Type B pancreatic cell (in vitro differentiated cells): Measurements from ENCODE around the gene LUZP2. TPM values are rescaled to one million over a fixed set of nuclear protein-coding genes. Genes with fewer than 3 reads are reported as not detected.

Experiments
- DNase-seq: peaks from one replicate; pipeline ENCODE4 v3.0.0; 2021; ENCODE audit warnings: mixed read lengths; ENCODE audit not compliant: unreplicated experiment; ENCODE audit errors: extremely low spot score
- H3K27ac Mint-ChIP-seq: 2 replicates; pipeline ENCODE4 v1.8.0; 2021; ENCODE audit warnings: mild to moderate bottlenecking, mixed read lengths
- H3K27me3 Mint-ChIP-seq: 2 replicates; pipeline ENCODE4 v1.8.0; 2021; ENCODE audit warnings: mixed read lengths
- H3K36me3 Mint-ChIP-seq: 2 replicates; pipeline ENCODE4 v1.8.0; 2021; ENCODE audit warnings: mixed read lengths
- H3K4me1 Mint-ChIP-seq: one replicate; pipeline ENCODE4 v1.8.0; 2021; ENCODE audit warnings: mixed read lengths; ENCODE audit not compliant: unreplicated experiment
- H3K4me3 Mint-ChIP-seq: 2 replicates; pipeline ENCODE4 v1.8.0; 2021; ENCODE audit warnings: mild to moderate bottlenecking, mixed read lengths
- H3K9me3 Mint-ChIP-seq: 2 replicates; pipeline ENCODE4 v1.8.0; 2021; ENCODE audit warnings: mixed read lengths
- total RNA-seq: library from RNA; stranded (reverse); gene quantifications from 2 replicates; pipeline ENCODE4 v1.2.1, GENCODE V29; 2021; ENCODE audit warnings: low replicate concordance
- TF ChIP-seq, protein P1 (sequence below): fragments of 200-600 bp; sonication (generic); conservative IDR thresholded peaks from 2 replicates; pipeline ENCODE4 v1.5.0; 2021; ENCODE audit warnings: antibody characterized with exemption, mild to moderate bottlenecking

LUZP2 gene
- total RNA-seq, 1 donor from 2014 or later: 6.5 TPM

DNA sequence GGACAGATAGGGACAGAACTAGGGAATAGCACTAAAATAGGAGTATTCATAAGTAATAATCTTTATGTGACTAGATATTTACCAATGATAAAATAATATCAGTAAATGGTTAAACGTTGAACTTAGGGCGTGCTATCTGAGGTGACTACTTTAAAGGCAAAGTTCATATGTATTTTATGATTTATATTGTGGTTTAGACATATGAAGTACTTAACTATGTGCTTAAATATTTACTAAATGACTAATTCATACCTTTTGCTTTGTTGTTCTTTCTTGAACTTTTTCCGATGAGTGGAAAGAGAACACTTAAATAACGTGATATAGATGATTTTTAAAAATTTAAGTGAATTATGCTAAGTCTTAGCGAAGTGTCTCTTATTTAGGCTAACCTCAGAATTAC, 14.7 kb downstream of the LUZP2 start:
- DNase-seq: no peak
- Mint-ChIP-seq H3K27me3 (no peaks in the 10 kb centered on the region), H3K4me1 (peaks cover 10% of the 10 kb centered on the region), H3K36me3 (peaks cover 3% of the 10 kb centered on the region), H3K27ac (no peak overlapping the region), H3K4me3 (no peak overlapping the region), H3K9me3 (no peaks in the 10 kb centered on the region)
- TF ChIP-seq, protein P1, sequence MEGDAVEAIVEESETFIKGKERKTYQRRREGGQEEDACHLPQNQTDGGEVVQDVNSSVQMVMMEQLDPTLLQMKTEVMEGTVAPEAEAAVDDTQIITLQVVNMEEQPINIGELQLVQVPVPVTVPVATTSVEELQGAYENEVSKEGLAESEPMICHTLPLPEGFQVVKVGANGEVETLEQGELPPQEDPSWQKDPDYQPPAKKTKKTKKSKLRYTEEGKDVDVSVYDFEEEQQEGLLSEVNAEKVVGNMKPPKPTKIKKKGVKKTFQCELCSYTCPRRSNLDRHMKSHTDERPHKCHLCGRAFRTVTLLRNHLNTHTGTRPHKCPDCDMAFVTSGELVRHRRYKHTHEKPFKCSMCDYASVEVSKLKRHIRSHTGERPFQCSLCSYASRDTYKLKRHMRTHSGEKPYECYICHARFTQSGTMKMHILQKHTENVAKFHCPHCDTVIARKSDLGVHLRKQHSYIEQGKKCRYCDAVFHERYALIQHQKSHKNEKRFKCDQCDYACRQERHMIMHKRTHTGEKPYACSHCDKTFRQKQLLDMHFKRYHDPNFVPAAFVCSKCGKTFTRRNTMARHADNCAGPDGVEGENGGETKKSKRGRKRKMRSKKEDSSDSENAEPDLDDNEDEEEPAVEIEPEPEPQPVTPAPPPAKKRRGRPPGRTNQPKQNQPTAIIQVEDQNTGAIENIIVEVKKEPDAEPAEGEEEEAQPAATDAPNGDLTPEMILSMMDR: no peak

DNA sequence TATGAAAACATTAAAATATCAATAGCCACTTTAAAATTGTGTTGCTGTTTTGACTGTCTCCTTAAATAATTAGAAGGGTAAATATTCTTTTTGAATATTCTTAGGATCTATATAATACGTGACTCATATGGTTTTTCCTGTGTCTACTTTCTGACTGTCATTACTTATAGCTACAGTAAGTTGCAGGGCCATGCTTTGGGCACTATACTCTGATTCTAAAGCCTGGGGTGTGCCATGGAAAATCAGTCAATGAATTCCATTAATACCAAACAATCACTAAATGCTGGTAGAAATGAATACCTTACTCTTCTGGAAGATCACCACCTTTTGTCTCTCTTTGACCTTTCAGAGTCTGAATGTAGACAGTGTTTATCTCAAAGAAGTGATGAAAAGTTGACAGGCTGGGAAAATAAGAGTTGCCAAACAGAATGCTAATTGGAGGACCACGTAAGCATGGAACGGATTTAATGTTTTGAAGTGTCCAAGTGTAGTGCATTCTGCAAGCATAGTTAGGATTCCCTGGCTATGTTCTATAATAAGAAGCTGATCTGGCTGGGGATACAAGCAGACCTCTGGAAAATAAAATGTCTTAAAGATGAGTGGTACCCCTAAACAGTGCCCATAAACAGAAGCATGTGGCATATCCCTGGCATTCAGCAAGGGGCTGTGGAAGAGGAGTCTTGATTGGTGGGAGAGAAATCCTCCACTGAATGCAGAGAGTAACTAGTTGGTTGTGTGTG, 16.8 kb downstream of the LUZP2 start:
- TF ChIP-seq, protein P1: no peak
- Mint-ChIP-seq H3K27me3 (no peaks in the 10 kb centered on the region), H3K27ac (no peak overlapping the region), H3K36me3 (peaks cover 3% of the 10 kb centered on the region), H3K4me1 (peaks cover 11% of the 10 kb centered on the region), H3K9me3 (no peaks in the 10 kb centered on the region), H3K4me3 (no peak overlapping the region)
- no peak for DNase-seq

DNA sequence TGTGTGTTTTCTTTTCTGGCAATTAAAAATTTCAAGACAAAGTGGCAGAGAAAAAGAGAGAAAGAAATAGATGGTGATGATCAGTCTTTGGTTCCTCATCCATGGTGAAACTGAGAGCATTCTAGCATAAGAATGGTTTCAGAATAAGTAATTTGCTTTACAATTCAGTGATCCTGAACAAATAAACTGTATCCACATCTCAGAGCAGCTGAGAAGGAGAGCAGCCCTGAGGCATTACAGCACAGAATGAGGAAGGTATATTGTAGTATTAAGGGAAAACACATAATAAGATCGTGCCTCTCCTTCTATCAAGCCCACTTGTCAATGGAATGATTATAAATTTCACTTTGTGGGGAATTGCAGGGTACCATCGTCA, 17.4 kb downstream of the LUZP2 start:
- Mint-ChIP-seq H3K4me3 (no peak overlapping the region), H3K27ac (no peak overlapping the region)

DNA sequence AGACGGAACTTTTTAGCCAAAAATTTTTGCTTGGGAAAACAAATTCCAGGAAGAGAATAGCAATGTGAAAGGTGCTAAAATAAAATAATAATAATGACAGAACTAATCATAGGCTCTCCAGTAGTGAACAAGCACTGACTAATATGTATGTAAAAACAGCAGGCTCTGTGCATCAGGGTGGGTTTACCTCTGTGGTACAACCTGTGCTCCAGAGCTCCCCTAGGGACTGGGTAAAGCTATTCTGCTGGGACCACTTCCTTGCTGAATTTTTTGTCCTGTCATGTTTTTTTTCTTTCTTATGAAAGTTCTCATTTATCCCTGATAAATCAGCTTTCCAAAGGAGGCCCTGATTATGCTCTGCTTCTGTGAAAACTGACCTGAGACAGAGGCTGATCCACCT, 18.8 kb downstream of the LUZP2 start:
- Mint-ChIP-seq H3K27me3 (no peaks in the 10 kb centered on the region), H3K4me3 (no peak overlapping the region), H3K36me3 (peaks cover 3% of the 10 kb centered on the region), H3K4me1 (peaks cover 11% of the 10 kb centered on the region), H3K27ac (no peak overlapping the region), H3K9me3 (no peaks in the 10 kb centered on the region)
- TF ChIP-seq, protein P1: peak; percentile 27
- no peak for DNase-seq

More for the DNA sequence above, 17.4 kb downstream of the LUZP2 start:
- H3K4me1 Mint-ChIP-seq: peaks cover 11% of the 10 kb centered on the region
- DNase-seq: no peak
- no peaks in the 10 kb centered on the region for H3K27me3 Mint-ChIP-seq
- TF ChIP-seq, protein P1: no peak
- peaks cover 3% of the 10 kb centered on the region for H3K36me3 Mint-ChIP-seq
- H3K9me3 Mint-ChIP-seq: no peaks in the 10 kb centered on the region

DNA sequence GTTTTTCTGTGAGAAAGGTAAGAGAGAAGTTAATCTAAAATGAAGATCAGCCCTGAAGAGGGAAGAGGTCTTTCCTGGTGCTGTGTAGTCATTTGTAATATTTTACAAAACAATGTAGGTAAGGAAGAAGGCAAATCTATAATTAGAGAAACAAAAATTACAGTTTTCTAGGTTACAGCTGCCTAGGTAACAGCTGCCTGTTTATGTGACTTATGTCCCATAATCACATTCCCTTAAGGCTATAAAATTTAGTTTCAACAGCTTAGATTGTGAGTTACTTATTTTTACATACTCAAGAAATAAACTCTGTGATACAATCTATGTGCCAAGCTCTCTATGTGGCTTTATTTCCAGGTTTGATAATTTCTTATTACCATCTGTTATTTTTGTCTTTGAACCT, 19.8 kb downstream of the LUZP2 start:
- TF ChIP-seq, protein P1: no peak
- Mint-ChIP-seq H3K4me3 (no peak overlapping the region), H3K9me3 (no peaks in the 10 kb centered on the region), H3K4me1 (peaks cover 11% of the 10 kb centered on the region), H3K36me3 (peaks cover 3% of the 10 kb centered on the region), H3K27ac (no peak overlapping the region), H3K27me3 (no peaks in the 10 kb centered on the region)
- DNase-seq: no peak
